GM18868 (cell line): Measurements from ENCODE around the gene SPIRE1.
"Not testable (repeated sequence)": the region's sequence is repeated elsewhere in the genome, so short reads cannot be mapped to it uniquely, and the experiment has no call there.

Source experiments
- ATAC-seq: cut with Tn5 transposase; IDR thresholded peaks from one replicate; pipeline ENCODE4 v1.9.1; 2021; ENCODE audit warnings: mild to moderate bottlenecking, moderate library complexity; ENCODE audit not compliant: unreplicated experiment

Gene SPIRE1

GRCh38 chr18:12423820-12424219 lies 234.1 kb downstream of the SPIRE1 start:
- no peak for ATAC-seq

GRCh38 chr18:12423393-12423792 lies 234.5 kb downstream of the SPIRE1 start:
- no peak for ATAC-seq

- no peak for ATAC-seq
Observed at GRCh38 chr18:12422936-12423335, 235.0 kb downstream of the SPIRE1 start.

GRCh38 chr18:12421732-12422131 lies 236.2 kb downstream of the SPIRE1 start:
- ATAC-seq: no peak

DNA sequence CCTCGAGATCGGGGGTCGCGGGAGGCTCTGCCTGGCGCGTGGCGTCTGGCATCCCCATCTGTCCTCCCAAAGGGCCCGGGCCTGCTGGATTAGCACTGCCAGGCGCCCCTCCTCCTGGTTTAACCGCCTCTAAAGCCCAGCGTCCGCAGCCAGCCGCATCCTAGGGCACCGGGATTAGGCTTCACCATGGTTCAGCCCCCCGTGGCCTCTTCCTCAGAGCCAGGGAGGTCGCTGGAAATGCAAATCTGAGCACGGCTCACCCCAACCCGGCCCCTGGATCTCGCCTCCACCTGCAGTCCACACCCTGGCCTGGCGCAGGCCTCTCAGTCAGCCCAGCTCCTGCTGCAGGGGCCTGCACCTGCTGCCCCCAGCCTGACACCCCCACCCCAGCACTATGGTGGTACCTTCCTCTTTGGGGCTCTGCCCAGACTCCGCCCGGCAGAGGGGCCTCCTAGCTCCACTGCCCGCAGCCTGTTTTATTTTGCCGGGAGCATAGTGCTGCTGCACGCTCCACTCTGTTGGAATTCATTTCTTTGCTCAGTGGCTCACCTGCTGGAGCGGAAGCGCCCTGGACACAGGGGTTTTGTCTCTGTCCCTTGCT lies 237.0 kb downstream of the SPIRE1 start:
- peak; percentile 39 for ATAC-seq

- ATAC-seq: no peak
Observed at GRCh38 chr18:12417687-12418086, 240.2 kb downstream of the SPIRE1 start.

DNA sequence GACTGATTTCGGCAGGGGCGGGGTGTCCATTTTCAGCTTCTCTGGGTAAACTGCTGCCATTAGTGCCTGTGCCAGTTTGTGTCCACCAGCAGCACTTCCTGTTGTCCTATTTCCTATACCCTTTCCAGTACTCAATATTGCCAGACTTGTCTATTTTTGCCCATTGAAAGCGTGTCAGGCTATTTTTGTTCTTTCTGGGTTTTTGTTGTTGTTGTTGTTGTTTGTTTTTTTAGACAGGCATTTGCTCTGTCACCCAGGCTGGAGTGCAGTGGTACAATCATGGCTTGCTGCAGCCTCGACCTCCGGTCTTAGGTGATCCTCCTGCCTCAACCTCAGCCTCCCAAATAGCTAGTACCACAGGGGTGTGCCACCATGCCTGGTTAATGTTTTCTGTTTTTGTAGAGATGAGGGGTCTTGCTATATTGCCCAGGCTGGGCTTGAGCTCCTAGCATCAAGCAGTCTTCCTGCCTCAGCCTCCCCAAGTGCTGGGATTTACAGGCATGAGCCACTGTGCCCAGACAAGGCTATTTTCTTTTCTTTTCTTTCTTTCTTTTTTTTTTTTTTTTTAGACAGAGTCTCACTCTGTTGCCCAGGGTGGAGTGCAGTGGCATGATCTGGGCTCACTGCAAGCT lies 241.7 kb downstream of the SPIRE1 start:
- ATAC-seq: no peak

GRCh38 chr18:12411456-12411855 lies 246.5 kb downstream of the SPIRE1 start:
- no peak for ATAC-seq

- not testable (repeated sequence) for ATAC-seq
Observed at GRCh38 chr18:12410747-12411146, 247.2 kb downstream of the SPIRE1 start.

DNA sequence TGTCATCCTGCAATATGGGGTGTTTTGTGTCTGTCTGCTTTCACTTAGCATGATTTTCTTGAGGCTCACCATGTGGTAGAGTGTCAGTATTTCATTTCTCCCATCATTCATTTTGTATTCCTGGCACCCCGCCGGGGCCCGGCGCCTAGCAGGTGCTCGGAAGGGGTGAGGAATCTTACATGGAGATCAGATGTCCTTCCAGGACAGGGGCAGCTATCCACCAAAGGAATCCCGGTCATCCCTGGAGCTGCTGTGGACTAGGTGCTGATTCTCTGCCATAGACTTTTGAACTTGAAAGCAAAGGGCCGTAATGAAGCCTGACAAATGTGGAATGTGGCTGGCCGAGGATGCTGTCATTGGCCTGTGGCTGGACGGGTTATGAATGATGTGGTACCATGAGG lies 247.8 kb downstream of the SPIRE1 start:
- no peak for ATAC-seq

DNA sequence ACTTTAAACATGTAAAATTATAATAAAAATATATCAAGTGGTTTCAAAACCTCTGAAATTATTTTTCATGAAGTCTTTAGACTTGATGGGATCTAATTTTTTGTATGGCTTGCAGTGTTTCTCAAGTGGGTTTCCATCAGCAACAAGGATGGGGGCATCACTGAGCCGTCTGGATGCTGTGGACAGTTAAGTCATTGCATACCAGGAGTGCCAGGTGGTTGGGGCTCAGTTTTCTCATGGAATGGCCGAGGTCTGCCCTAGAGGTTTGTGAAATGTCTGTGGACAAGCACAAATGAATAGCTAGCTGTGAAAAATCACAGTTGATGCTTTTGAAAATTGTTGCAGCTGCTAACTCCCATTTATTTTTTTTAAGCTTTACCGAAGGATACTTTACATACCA lies 248.4 kb downstream of the SPIRE1 start:
- ATAC-seq: no peak

- ATAC-seq: no peak
Observed at GRCh38 chr18:12408247-12408869, 249.5 kb downstream of the SPIRE1 start.

GRCh38 chr18:12406371-12407111 lies 251.4 kb downstream of the SPIRE1 start:
- no peak for ATAC-seq

GRCh38 chr18:12405066-12405465 lies 252.8 kb downstream of the SPIRE1 start:
- no peak for ATAC-seq

- ATAC-seq: no peak
Observed at GRCh38 chr18:12403601-12404506, 254.1 kb downstream of the SPIRE1 start.

DNA sequence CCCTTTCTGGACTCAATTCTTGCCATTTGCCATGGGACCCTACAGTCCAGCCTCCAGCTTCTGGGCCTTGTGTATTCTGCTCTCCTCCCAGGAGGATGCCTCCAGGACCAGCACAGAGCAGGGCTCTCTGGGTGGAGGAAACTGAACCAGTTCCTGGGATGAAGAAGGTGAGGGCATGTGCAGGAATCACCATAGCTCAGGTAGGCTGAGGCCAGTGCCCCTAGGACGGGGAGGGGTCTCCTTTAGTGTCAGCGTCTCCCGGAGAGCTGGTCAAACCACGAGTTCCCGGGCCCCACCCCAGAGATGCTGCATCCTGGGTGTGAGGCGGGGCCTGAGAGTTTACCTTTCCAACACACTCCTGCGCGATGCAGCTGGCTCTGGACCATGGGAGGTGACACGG lies 256.0 kb downstream of the SPIRE1 start:
- no peak for ATAC-seq

DNA sequence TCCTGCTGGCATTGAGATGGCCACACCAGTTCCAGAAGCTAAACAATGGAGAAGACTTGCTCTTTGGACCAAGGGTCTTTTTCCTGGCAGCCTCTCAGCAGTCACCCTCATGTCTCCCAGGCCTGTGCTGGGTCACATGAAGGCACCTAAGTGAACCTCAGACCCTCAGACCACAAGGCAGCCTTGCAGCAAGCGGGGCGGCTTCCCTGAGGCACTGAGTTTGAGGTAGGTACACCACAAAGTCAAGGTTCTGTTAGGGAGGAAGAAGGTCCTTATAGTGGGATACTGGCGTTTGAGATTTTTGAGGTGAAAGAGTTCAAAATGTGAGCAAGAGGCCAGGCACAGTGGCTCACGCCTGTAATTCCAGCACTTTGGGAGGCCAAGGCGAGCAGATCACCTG lies 258.7 kb downstream of the SPIRE1 start:
- ATAC-seq: no peak

DNA sequence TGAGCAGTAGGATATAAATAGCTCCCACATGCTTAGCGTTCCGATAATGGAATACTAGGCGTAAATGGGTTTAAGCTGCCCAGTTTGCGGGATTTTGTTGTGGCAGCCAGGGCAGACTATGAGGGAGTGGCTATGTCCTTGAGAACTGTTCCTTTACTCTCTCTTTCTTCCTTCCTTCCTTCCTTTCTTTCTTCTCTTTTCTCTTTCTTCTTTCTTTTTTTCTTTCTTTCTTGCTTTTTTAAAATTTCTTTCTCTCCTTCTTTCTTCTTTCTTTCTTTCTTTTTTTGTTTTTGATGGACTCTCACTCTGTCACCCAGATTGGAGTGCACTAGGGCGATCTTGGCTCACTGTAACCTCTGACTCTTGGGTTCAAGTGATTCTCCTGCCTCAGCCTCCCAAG lies 259.3 kb downstream of the SPIRE1 start:
- no peak for ATAC-seq

DNA sequence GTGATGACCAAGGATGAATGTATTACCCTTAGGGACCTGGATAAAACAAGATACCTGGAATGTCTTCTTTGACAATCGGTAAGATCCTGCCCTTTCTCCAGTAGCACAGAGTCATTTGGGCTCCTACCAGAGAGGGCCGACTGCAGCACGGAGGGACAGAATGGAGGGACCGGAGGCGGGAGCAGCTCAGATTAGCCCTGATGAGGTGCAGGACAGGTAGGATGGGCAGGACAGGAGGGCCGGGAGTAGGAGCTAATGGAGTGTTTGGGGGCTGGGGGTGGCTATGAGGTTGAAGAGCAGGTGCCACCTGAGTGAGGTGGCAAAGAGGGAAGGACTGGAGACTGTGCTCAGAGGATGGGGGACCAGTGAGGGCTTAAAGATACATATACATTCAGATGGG lies 260.1 kb downstream of the SPIRE1 start:
- no peak for ATAC-seq

- ATAC-seq: no peak
Observed at GRCh38 chr18:12397254-12397653, 260.7 kb downstream of the SPIRE1 start.
